BE2C (cell line): ENCODE data around the gene ZDBF2. TPM values are rescaled to one million over a fixed set of nuclear protein-coding genes. Genes with fewer than 3 reads are reported as not detected.
A peak's percentile ranks its signal among the peaks of the same experiment; 100 is the strongest.
"Not testable (repeated sequence)": the region's sequence is repeated elsewhere in the genome, so short reads cannot be mapped to it uniquely, and the experiment has no call there.

Source experiments
- DNase-seq: peaks from one replicate; pipeline ENCODE4 v3.0.0-alpha.2; 2020
- H3K27me3 ChIP-seq: fragments of 250-450 bp; sonication (Bioruptor Pico); 2 replicates; pipeline ENCODE4 v1.5.1; 2020; ENCODE audit warnings: mild to moderate bottlenecking
- H3K36me3 ChIP-seq: fragments of 250-450 bp; sonication (Bioruptor Pico); 2 replicates; pipeline ENCODE4 v1.5.1; 2020; ENCODE audit warnings: mild to moderate bottlenecking
- H3K4me1 ChIP-seq: fragments of 250-450 bp; sonication (Bioruptor Pico); 2 replicates; pipeline ENCODE4 v1.5.1; 2020
- H3K4me3 ChIP-seq: 2 replicates; pipeline ENCODE4 v1.5.1; 2011; ENCODE audit warnings: low read depth, low read length
- H3K9me3 ChIP-seq: fragments of 250-450 bp; sonication (Bioruptor Pico); 2 replicates; pipeline ENCODE4 v1.5.1; 2020
- CTCF ChIP-seq: IDR thresholded peaks from 2 replicates; pipeline ENCODE4 v1.5.1; 2012; ENCODE audit warnings: mild to moderate bottlenecking, low read depth, low read length
- polyA plus RNA-seq: library from polyadenylated mRNA; unstranded; fragments of >200 nt; gene quantifications from one replicate; pipeline ENCODE4 v1.2.1, GENCODE V29; 2012; ENCODE audit warnings: low read depth, missing spikeins; ENCODE audit not compliant: insufficient read length, insufficient read depth

ZDBF2 gene
- polyA plus RNA-seq = 9.6 TPM

GRCh38 chr2:206274434-206275311 lies at the start of gene ZDBF2:
ZDBF2 (plus strand) TSS chr2:206274663; CDS start chr2:206281850, 7,187 bp downstream.
- H3K27me3 ChIP-seq = no peaks in the 10 kb centered on the region
- H3K9me3 ChIP-seq = no peaks in the 10 kb centered on the region
- H3K4me1 ChIP-seq = no peaks in the 10 kb centered on the region; the same call in 1 of the 2 replicates
- H3K36me3 ChIP-seq = no peaks in the 10 kb centered on the region
- peak within 1 kb of the TSS; percentile 93 for H3K4me3 ChIP-seq
- peak; percentile 79 for DNase-seq
- no peak for TF ChIP-seq CTCF

GRCh38 chr2:206225435-206226232 lies 48.8 kb upstream of the ZDBF2 start:
- Histone ChIP-seq H3K4me1 (peaks cover 3% of the 10 kb centered on the region; the same call in 1 of the 2 replicates), H3K9me3 (no peaks in the 10 kb centered on the region), H3K36me3 (peaks cover 3% of the 10 kb centered on the region; the same call in 1 of the 2 replicates), H3K27me3 (no peaks in the 10 kb centered on the region), H3K4me3 (no peak overlapping the region)
- no peak for TF ChIP-seq CTCF
- no peak for DNase-seq

DNA sequence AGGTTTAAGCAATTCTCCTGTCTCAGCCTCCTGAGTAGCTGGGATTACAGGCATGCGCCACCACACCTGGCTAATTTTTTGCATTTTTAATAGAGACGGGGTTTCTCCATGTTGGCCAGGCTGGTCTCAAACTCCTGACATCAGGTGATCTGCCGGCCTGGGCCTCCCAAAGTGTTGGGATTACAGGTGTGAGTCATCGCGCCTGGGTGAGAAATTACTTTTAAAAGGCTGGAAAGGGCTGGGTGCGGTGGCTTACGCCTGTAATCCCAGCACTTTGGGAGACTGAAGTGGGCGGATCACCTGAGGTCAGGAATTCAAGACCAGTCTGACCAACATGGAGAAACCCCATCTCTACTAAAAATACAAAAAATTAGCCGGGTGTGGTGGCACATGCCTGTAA lies 45.8 kb upstream of the ZDBF2 start:
- not testable (repeated sequence) for H3K4me3 ChIP-seq, H3K36me3 ChIP-seq, H3K27me3 ChIP-seq, H3K9me3 ChIP-seq, H3K4me1 ChIP-seq, DNase-seq

DNA sequence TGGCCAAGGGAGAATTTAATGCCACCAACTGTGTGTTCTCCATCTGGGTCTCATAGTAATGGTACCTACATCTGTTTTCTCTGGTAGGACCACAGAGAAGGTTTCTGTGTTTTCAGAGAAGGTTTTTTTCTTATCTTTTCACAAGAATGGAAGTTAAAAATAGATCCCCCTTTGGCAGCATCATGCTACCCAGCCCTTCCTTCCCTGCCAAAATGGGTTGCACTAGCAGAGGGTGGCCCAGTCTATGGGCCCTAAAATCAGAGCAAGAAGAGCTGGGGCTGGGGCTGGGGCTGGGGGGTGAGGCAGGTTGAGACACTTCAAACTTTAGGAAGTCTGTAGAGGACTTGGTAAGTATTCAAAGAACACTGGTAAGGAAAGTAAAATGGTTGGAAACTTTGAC lies 44.8 kb upstream of the ZDBF2 start:
- Histone ChIP-seq H3K36me3 (0 out of 2 replicates have a peak, but pooled peaks cover 3% of the 10 kb centered on the region), H3K9me3 (no peaks in the 10 kb centered on the region), H3K4me3 (no peak overlapping the region), H3K4me1 (peaks cover 3% of the 10 kb centered on the region; the same call in 1 of the 2 replicates), H3K27me3 (no peaks in the 10 kb centered on the region)
- no peak for TF ChIP-seq CTCF
- DNase-seq = no peak

- DNase-seq = peak; percentile 62
- Histone ChIP-seq H3K9me3 (no peaks in the 10 kb centered on the region), H3K36me3 (peaks cover 8% of the 10 kb centered on the region; the same call in 1 of the 2 replicates), H3K27me3 (no peaks in the 10 kb centered on the region), H3K4me3 (no peak overlapping the region), H3K4me1 (peaks cover 3% of the 10 kb centered on the region; the same call in 1 of the 2 replicates)
- TF ChIP-seq CTCF = peak; percentile 30; the same call in 1 of the 2 replicates
These were observed 44.3 kb upstream of the ZDBF2 start for GRCh38 chr2:206230060-206230762.
